ENCODE data around the gene PKNOX2.
A peak's percentile ranks its signal among the peaks of the same experiment; 100 is the strongest.

The PKNOX2 gene

GRCh38 chr11:125370561-125371389 lies 206.2 kb downstream of the PKNOX2 start:
- no peaks in the 10 kb centered on the region for H3K36me3 ChIP-seq
- H3K9me3 ChIP-seq = no peaks in the 10 kb centered on the region
- H3K4me2 ChIP-seq = no peak overlapping the region
- no peak for TF ChIP-seq Cebpa-rat (IDR thresholded peaks at IDR 0.05)
- no peaks in the 10 kb centered on the region for H4K20me1 ChIP-seq
- peaks cover 21% of the 10 kb centered on the region for H3K4me1 ChIP-seq
- H3K9ac ChIP-seq = no peak overlapping the region
- no peak overlapping the region for H3K4me3 ChIP-seq
- H3K27ac ChIP-seq = no peak overlapping the region
- 0 out of 2 replicates have a peak, but pooled peaks cover 3% of the 10 kb centered on the region for H3K27me3 ChIP-seq

DNA sequence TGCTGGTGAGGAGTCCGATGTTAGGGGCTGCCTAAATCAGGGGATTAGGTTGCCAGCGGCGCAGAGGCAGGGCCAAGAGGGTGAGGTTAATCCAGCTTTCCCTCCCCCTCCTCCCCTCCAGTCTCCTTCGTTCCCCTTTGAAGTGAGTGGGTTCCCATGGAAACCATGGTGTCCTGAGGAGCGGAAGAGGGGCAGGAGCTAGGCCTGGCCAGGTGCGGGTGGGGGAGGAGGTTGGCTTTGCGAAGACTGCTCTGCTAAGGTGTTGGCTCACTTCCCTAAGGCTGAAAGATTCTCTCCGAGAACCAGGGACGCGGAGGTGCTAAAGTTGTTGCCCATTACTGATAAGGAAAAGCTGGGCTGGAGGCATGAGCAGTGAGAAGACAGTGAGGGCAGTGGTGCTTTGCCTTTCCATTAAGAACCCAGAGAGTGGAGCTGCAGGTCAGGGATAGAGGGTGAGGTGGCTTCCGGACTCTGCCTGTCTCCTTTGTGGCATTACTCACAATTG lies 206.9 kb downstream of the PKNOX2 start:
- H3K9ac ChIP-seq = no peak overlapping the region
- 0 out of 2 replicates have a peak, but pooled peaks cover 3% of the 10 kb centered on the region for H3K27me3 ChIP-seq
- no peaks in the 10 kb centered on the region for H3K36me3 ChIP-seq
- H4K20me1 ChIP-seq = no peaks in the 10 kb centered on the region
- H3K9me3 ChIP-seq = no peaks in the 10 kb centered on the region
- no peak for TF ChIP-seq Cebpa-rat (IDR thresholded peaks at IDR 0.05)
- no peak overlapping the region for H3K4me3 ChIP-seq
- no peak overlapping the region for H3K27ac ChIP-seq
- no peak overlapping the region; the same call in 1 of the 2 replicates for H3K4me2 ChIP-seq
- H3K4me1 ChIP-seq = peaks cover 27% of the 10 kb centered on the region

DNA sequence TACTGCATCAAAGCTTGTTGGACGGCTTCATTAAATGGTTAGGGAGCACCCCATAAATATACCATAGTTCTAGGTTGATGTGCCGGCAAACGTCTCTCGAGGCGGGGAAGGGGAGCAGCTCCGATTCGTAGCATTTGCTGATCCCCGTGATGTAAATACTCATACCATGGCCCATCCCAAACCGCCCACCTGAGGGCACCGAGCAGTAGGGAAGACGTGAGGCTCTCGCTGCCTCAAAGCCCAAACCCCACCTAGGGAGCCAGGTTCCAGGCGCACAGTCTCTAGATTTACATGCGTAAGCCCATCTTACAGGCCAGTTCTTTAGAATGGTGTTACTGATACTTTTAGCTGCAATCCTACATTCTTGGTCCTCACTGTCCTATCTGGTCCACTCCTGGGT lies 207.5 kb downstream of the PKNOX2 start:
- Histone ChIP-seq H3K27ac (no peak overlapping the region), H3K4me2 (no peak overlapping the region), H3K9ac (no peak overlapping the region), H3K4me3 (no peak overlapping the region), H3K4me1 (peaks cover 27% of the 10 kb centered on the region), H3K27me3 (0 out of 2 replicates have a peak, but pooled peaks cover 3% of the 10 kb centered on the region), H3K9me3 (no peaks in the 10 kb centered on the region), H4K20me1 (no peaks in the 10 kb centered on the region), H3K36me3 (no peaks in the 10 kb centered on the region)
- no peak for TF ChIP-seq Cebpa-rat (IDR thresholded peaks at IDR 0.05)

DNA sequence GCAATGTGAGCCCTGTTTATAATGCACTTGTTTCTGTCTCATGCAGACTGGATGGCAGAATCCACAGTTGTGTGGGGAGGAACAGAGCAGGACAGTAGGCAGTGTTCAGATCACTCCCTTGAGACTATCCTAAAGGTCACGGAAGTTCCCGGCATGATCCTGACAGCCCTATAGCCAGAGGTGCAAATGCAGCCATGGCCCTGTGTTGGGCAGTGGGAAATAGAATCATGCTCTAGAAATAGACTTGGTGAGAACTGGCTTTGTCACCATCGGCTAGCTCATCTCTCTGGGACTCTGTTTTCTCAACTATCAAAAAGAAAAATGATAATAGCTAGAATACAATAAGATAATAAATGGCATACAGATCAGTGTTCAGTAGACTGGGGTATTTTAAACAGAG lies 208.4 kb downstream of the PKNOX2 start:
- H3K27ac ChIP-seq = no peak overlapping the region
- H3K27me3 ChIP-seq = 0 out of 2 replicates have a peak, but pooled peaks cover 3% of the 10 kb centered on the region
- H3K4me3 ChIP-seq = no peak overlapping the region
- no peaks in the 10 kb centered on the region for H3K36me3 ChIP-seq
- peaks cover 27% of the 10 kb centered on the region for H3K4me1 ChIP-seq
- no peak for TF ChIP-seq Cebpa-rat (IDR thresholded peaks at IDR 0.05)
- no peak overlapping the region for H3K9ac ChIP-seq
- H3K4me2 ChIP-seq = no peak overlapping the region
- no peaks in the 10 kb centered on the region for H3K9me3 ChIP-seq
- no peaks in the 10 kb centered on the region for H4K20me1 ChIP-seq

DNA sequence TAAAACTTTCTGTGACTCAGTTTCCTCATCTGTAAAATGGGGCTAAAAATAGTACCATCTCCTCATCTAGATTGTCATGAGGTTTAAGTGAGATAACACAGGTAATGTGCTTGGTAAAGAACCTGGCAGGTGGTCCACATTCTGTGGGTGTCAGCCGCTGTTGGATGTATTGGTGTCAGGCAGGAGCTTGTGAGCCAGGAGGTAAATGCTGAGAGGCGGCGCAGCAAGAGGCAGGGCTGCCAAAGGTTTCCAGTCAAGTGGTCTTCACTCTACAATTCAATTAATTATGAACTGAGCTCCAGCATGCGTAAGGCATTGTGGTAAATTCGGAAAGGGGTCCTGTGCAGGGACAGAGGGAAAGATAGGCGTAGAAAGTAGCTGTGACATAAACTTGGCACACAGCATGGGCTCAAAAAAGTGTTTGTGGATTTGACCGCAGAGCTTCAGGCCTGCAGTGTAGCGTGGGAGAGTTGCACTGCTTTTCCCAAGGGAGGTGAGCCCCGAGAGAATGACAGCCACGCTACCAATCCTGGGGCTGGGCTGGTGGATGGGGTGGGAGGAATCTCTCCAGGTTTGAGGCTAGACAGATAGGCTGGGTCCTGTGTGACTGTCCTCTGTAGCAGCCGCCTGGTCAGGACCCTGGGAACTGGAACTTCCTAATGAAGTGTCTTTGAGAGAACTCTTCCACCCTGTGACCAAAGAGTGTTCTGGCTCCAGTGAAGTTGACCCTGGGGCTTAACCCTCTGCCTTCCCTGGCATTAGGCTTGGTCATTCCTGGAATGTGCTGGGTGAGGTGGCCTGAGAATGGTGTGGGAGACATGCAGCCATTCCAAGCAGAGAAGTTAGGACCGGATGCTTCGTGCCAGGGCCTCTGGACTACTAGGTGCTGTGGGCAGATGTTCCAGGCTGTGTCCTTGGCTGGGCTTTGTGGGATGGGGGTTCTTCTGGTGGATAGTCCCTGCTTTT lies 209.2 kb downstream of the PKNOX2 start:
- Histone ChIP-seq H3K9ac (no peak overlapping the region), H3K4me3 (no peak overlapping the region), H3K4me1 (peaks cover 27% of the 10 kb centered on the region), H3K27ac (no peak overlapping the region), H3K27me3 (0 out of 2 replicates have a peak, but pooled peaks cover 3% of the 10 kb centered on the region), H3K9me3 (no peaks in the 10 kb centered on the region), H4K20me1 (no peaks in the 10 kb centered on the region), H3K36me3 (no peaks in the 10 kb centered on the region), H3K4me2 (peak overlapping the region; percentile 39)
- no peak for TF ChIP-seq Cebpa-rat (IDR thresholded peaks at IDR 0.05)

DNA sequence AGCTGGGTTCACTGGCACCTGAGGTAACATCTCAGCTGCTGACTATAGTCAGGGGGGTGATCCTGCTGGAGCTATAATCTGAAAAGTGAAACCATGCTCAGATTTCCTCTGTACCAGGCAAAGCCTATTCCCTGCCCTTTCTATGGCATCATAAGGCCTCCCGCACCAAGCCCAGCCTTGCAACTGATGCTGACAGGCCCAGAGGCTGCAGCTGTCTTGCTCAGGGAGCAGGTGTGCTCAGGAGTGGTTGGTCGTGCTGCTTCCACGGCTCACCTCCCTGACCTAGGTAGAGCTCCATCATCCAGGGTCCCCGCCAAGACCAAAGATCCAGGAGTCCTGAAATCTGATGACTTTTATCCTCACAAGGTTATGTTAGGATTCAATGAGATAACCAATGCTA lies 209.8 kb downstream of the PKNOX2 start:
- Histone ChIP-seq H4K20me1 (no peaks in the 10 kb centered on the region), H3K4me2 (peak overlapping the region; percentile 39; the same call in 1 of the 2 replicates), H3K27me3 (0 out of 2 replicates have a peak, but pooled peaks cover 3% of the 10 kb centered on the region), H3K27ac (no peak overlapping the region), H3K4me3 (no peak overlapping the region), H3K9ac (no peak overlapping the region), H3K36me3 (no peaks in the 10 kb centered on the region), H3K9me3 (no peaks in the 10 kb centered on the region), H3K4me1 (peaks cover 27% of the 10 kb centered on the region)
- TF ChIP-seq Cebpa-rat (IDR thresholded peaks at IDR 0.05) = no peak

DNA sequence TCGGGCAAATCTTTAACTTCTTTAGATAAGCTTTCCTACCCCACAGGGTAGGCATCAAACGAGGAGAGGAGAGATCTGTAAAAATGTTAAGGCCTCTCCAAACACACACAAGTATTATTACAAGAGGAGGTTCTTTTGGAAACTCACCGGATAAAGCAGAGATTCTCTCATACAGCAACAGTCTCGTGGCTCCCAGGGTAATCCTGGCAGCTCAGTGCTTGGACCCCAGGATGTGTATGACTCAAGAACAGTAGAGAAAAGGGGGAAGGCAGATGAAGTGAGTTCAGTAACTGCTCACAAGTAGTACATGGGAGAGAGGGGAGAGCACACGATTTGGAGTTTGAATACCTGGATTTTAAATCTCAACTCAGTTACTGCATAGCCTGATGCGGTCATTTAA lies 210.6 kb downstream of the PKNOX2 start:
- H3K36me3 ChIP-seq = no peaks in the 10 kb centered on the region
- H3K4me1 ChIP-seq = peaks cover 27% of the 10 kb centered on the region
- no peaks in the 10 kb centered on the region for H3K9me3 ChIP-seq
- no peak overlapping the region for H3K9ac ChIP-seq
- H4K20me1 ChIP-seq = no peaks in the 10 kb centered on the region
- no peak for TF ChIP-seq Cebpa-rat (IDR thresholded peaks at IDR 0.05)
- no peak overlapping the region for H3K4me2 ChIP-seq
- 0 out of 2 replicates have a peak, but pooled peaks cover 3% of the 10 kb centered on the region for H3K27me3 ChIP-seq
- H3K4me3 ChIP-seq = no peak overlapping the region
- no peak overlapping the region for H3K27ac ChIP-seq

DNA sequence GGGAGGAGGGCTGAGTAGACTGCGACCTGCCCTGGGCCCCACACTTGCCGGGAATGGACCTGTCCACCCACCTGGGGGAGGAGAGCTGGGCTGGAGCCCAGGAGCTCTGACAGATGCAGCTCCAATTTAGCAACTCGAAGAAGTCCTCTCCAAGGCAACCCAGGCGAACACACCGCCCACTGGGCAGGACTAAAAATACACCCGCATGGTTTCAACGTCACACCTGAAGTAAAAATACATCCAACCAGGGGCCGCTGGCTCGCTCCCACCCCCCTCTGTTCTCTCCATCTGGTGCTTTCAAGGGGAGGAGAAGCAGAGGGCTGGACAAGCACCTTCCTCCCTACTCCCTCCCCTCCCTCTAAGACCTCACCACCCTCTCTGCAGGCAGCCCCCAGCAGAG lies 211.6 kb downstream of the PKNOX2 start:
- H3K36me3 ChIP-seq = no peaks in the 10 kb centered on the region

DNA sequence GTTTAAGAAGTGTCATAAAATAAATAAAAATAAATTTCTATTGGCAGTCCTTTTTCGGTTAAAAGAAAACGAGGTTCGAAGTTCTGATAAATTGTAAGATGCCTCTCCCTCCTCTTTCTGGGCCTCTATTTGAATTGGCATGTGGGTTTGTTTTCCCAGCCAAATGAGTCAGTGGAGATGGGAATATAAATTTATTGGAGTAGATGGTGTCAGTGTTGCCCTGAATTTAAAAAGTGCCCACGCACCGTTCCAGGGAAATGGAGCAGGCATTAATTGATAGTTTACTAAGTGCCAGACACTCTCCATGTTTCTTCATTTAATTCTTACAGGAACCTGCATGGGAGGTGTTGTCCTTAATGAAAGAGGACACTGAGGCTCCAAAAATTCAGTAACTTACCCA lies 212.3 kb downstream of the PKNOX2 start:
- Histone ChIP-seq H4K20me1 (no peaks in the 10 kb centered on the region), H3K27ac (no peak overlapping the region), H3K4me2 (no peak overlapping the region), H3K4me1 (peaks cover 20% of the 10 kb centered on the region), H3K9me3 (no peaks in the 10 kb centered on the region), H3K36me3 (no peaks in the 10 kb centered on the region), H3K9ac (no peak overlapping the region), H3K4me3 (no peak overlapping the region), H3K27me3 (no peaks in the 10 kb centered on the region)
- no peak for TF ChIP-seq Cebpa-rat (IDR thresholded peaks at IDR 0.05)

More for the DNA sequence above, 211.6 kb downstream of the PKNOX2 start:
- Histone ChIP-seq H3K4me2 (no peak overlapping the region), H3K27ac (no peak overlapping the region), H4K20me1 (no peaks in the 10 kb centered on the region), H3K4me3 (no peak overlapping the region), H3K9me3 (no peaks in the 10 kb centered on the region), H3K4me1 (peaks cover 25% of the 10 kb centered on the region), H3K9ac (no peak overlapping the region), H3K27me3 (no peaks in the 10 kb centered on the region)
- no peak for TF ChIP-seq Cebpa-rat (IDR thresholded peaks at IDR 0.05)

Measured in BLaER1 (cell line).